IPS DF 4.7 (cell line): ENCODE measurements around the gene HIPK3.
"Not testable (repeated sequence)": the region's sequence is repeated elsewhere in the genome, so short reads cannot be mapped to it uniquely, and the experiment has no call there.

Experiments used
- DNase-seq: peaks from one replicate; pipeline ENCODE4 v3.0.0-alpha.2; 2013; ENCODE audit warnings: low spot score; ENCODE audit errors: extremely low read depth

The HIPK3 gene

DNA sequence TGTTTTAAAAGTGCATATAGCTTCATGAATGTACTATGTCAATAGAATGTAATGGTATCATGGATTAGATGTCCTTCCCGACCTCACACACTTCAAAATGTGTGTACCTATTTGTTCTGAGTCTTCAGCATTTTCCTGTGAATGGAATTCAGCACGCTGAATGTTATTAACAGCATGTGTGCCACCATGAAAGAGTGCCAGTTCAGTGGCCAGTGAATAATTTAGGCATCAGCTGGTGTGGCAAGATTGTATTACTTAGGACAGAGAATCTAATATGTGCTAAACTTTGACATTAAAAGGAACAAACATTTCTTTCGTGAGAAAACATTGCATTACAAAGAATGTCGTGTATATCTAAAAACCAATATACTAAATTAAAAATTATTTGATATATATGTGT is 46.4 kb downstream of the HIPK3 start:
- no peak for DNase-seq

DNA sequence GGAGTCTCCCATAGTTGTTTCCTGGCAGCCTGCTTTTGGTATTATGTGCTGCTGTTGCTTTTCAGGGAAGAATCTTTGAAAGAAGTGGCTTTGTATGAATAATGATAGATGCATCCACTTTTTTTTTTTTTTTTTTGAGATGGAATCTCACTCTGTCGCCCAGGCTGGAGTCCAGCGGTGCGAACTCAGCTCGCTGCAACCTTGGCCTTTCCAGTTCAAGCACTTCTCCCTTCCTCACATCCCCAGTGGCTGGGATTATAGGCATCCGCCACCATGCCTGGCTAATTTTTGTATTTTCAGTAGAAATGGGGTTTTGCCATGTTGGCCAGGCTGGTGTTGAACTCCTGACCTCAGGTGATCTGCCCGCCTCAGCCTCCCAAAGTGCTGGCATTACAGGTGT is 49.6 kb downstream of the HIPK3 start:
- DNase-seq, result not testable (repeated sequence)

- no peak for DNase-seq
Observed at GRCh38 chr11:33307984-33308383, 50.8 kb downstream of the HIPK3 start.

DNA sequence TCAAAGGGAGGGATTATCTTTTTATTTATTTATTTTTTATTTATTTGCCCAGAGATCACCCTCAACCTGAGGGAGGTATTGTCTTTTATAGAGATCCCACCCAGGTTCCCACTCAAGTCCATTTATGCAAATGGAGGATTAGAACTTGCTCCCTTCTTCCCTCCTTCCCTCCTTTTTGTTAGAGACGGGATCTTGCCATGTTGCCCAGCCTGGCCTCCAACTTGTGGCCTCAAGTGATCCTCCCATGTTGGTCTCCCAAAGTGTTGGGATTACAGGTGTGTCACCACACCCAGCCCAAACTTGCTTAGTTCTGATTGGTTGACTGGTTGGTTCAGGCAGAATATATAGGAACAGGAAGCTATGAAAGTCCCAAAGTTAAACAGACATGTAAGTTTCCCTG is 51.9 kb downstream of the HIPK3 start:
- no peak for DNase-seq

DNA sequence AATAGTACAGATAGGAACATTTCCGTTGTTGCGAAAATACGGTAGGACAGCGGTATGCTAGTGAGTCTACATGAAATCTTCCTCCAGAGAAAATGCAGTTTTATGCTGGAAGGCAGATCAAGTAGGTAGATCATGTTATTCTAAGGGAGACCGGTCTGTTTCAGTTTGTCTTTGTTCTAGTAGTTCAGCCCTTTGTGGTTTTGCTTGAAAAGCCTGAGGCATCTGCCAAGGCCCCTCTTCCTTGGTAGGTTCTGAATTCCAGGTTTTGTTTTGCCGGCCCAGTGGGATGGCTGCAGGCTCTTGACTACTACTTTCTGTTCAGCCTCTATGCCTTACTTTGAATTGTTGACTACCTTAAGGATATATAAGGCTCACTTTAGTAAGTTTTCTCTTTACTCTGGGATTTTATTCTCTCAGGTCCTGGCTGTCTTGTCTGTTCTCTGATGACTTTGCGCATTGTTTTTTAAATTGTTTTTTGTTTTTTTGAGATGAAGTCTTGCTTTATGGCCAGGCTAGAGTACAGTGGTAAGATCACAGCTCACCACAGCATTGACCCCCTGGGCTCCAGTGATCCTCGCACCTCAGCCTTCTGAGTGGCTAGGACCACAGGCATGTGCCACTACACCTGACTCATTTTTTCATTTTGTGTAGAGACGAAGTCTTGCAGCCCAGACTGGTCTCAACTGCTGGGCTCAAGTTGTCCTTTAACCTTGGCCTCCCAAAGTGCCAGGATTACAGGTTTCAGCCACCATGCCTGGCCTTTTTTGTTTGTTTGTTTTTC is 53.7 kb downstream of the HIPK3 start:
- no peak for DNase-seq

DNA sequence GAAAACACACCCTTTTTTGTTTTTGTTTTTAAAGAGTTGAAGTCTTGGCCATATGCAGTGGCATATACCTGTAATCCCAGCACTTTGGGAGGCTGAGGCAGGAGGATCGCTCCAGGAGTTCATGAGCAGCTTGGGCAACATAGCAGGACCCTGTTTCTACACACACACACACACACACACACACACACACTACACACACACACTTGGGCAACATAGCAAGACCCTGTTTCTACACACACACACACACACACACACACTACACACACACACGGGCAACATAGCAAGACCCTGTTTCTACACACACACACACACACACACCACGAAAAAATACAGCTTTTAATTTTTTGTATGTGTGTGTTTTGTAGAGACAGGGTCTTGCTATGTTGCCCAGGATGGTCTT is 54.5 kb downstream of the HIPK3 start:
- DNase-seq, result no peak

DNA sequence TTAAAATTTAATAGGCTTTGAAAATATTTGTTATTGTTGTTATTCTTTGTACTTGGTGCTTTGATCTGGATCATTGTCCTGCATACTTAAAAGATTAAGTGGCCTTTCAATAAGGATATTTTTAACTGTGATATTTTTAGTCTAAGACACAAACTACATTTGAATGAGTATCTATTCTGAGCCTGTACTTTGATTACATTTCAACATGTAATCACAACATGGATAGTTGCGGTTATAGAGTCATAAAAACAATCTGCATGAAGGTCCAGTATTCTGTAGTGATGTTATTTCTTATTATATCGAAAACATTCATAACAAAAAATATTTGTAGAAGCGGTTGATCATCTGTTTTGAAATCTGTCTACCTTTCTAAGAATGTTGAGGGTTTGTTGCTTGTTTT is 58.6 kb downstream of the HIPK3 start:
- DNase-seq, result no peak

DNA sequence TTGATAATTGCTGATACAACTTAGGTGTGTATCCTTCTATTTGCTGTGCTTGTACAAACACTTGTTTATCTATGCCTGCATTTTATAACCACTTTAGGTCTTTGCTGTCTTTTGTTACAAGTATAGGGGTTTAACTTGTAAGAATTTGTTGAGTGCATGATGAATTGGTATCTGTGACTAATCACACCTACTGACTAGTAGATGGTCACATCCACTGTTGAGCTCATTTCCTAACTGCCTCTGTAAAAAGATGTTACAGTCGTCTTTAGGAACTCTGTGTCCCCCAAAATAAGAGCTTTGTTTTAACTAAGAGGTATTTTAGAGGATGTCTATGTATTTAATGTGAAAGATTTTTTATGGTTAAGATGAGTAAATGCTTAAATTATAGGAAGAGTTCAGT is 60.5 kb downstream of the HIPK3 start:
- no peak for DNase-seq

DNA sequence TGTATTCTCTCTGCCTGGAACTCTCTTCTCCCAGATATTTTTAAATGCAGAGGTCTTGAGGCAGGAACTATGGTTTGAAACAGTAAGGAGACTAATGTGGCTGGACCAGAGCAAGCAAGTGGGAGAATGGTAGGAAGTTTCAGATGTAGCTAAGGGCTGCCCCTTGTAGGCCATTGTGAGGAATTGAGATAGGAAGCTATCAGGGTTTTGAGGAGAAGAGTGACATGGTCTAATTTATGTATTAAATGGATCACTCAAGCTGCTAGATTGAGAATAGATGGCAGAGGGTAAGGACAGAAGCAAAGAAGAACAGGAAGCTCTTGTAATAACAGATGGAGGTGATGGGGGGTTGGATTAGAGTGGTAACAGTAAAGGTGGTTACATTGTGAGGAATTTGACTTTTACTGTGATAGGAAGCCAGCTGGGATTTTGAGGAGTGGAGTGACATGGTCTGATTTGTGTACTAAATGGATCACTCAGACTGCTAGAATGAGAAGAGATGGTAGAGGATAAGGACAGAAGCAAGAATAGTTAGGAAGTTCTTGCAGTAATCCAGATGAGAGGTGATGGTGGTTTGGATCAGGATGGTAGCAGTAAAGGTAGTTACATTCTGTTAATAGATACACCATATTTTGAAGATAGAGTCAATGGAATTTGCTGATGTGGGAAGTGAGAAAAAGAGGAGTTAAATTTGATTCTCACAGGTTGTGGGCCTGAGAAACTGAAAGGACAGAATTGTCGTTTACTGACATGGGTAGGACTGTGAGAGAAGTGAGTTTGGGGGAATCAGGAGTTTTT is 63.0 kb downstream of the HIPK3 start:
- no peak for DNase-seq

GRCh38 chr11:33320814-33321330 is 63.7 kb downstream of the HIPK3 start:
- DNase-seq, result no peak

DNA sequence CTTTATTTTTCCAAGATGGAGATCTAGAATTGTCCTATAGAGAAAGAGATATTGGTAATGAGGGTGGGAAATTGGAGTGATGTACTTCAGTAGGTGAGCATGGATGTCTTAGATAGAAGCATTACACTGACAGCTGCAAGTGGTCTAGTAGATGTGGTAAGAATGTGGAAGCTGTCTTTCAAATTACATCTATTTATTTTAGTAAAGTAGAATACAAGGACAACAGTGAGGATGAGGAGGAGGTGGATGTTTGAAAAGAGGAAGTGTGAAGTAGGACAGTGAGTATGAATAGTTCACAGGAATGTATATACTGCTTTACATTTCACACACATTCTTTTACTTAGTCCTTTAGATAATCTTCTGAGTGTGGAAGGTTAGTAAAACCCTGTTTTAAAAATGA is 64.2 kb downstream of the HIPK3 start:
- DNase-seq, result no peak

DNA sequence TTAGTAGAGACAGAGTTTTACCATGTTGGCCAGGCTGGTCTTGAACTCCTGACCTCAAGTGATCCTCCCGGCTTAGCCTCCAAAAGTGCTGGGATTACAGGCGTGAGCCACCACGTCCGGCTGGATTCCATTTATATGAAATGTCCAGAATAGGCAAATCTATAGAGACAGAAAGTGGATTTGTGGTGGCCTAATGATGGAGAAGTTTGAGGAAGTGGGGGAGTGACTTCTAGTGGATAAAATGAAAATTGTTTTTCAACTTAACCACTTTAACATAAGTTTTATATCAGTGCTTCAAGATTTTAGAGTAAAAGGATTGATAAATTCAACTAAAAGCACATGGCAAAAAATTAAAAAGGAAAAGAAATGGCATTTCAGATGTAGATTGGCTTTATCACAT is 66.2 kb downstream of the HIPK3 start:
- DNase-seq, result no peak

DNA sequence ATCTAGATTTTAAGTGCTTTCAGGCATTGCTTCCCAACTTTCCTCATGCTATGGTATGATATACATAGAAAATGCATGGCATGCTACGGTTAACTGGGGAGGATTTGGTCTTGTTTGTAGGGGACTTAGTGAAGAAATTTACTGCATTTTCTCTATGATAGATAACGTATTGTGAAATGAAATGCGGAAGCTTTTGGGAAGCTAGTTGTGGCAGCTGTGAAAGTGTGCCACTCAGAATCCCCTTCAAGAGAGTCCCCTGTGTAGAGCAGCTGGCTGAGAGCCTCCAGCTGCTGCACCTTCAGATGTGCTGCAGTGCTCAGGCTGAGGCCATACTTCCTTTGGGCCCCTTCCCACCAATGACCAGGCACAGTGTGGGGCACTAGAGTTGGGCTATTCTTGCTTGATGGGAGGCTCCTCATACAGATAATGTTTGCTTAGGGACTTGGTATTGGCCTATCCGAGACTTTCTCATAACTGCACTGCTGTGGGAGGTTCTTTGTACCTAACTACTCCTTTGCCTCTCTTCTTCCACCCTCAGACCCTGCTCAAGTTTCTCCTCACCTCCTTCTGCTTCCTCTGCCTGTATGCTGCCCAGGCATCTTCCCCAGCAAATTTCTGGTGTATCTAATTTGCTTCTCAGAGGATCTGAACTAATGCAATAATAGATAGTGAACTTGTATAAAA is 67.3 kb downstream of the HIPK3 start:
- DNase-seq, result no peak

DNA sequence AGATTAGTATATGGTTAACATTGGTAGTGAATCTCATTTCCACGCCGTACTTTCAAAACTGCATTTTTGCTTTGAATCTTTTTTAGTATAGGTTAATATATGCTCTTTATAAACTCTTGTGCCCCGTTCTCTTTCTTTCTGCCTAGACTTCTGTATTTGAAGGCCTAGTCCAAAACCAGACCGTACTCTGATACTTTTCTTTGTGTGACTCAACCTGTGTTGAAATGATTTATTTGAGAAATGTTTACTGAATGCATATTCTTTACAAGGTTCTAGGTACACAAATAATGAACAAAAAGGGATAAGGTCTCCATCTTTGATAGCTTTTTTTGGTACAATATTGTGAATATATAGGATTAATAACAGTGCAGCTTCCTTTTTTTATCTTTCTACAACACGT is 68.3 kb downstream of the HIPK3 start:
- DNase-seq, result no peak

GRCh38 chr11:33329705-33330329 is 72.6 kb downstream of the HIPK3 start:
- no peak for DNase-seq

DNA sequence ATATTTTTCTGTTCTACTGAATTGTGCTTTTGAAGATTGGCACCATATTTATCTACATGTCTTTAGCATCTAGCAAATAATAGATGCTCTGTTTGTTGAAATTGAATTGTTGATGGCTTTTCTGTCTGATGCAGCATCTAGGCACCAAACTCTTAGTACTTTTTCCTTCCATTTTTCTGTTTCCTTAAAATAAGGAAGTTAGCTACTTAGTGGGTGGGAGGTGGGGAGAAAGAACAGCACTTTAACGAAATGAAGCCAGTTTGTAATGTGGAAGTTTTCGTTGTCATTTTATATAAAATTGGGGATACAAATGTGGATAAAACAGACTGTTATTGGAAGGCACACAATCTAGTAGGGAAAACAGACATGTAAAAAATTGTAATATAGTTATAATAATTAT is 76.6 kb downstream of the HIPK3 start:
- DNase-seq, result no peak

- no peak for DNase-seq
Observed at GRCh38 chr11:33334627-33335026, 77.4 kb downstream of the HIPK3 start.

DNA sequence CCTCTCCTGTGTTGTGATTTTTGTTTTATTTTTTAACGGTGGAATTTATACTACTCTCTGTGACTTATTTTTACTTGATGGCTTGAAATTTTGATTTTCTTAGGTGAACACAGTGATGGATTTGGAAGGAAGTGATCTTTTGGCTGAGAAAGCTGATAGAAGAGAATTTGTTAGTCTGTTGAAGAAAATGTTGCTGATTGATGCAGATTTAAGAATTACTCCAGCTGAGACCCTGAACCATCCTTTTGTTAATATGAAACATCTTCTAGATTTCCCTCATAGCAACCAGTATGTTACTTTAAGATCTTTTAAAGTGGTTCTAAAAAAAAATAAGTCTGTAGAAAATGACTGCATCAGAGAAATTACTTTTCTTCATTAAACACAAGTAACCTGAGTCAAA is 82.1 kb downstream of the HIPK3 start:
- no peak for DNase-seq

GRCh38 chr11:33344611-33345010 is 87.4 kb downstream of the HIPK3 start:
- DNase-seq, result no peak

GRCh38 chr11:33347490-33348125 is 90.4 kb downstream of the HIPK3 start:
- no peak for DNase-seq

GRCh38 chr11:33350287-33350686 is 93.1 kb downstream of the HIPK3 start:
- DNase-seq, result no peak
